K562 (cell line): ENCODE data around the gene TMEM217. TPM values are rescaled to one million over a fixed set of nuclear protein-coding genes. Genes with fewer than 3 reads are reported as not detected.
A peak's percentile ranks its signal among the peaks of the same experiment; 100 is the strongest.

Experiments used
- CXXC5 ChIP-seq: fragments of 250-450 bp; sonication (Bioruptor Pico); IDR thresholded peaks from 2 replicates; pipeline ENCODE4 v1.8.0; 2022; ENCODE audit warnings: inconsistent platforms, mild to moderate bottlenecking, moderate library complexity
- DACH1 ChIP-seq: fragments of 450-650 bp; IDR thresholded peaks from 2 replicates; pipeline ENCODE4 v1.6.1; 2018; ENCODE audit not compliant: partially characterized antibody
- ELK3 ChIP-seq: fragments of 450-650 bp; formaldehyde crosslinking; IDR thresholded peaks from 2 replicates; pipeline ENCODE4 v1.4.0; 2020; ENCODE audit warnings: mild to moderate bottlenecking
- FOS ChIP-seq: IDR thresholded peaks from 3 replicates; pipeline ENCODE4 v1.6.1; 2011; ENCODE audit not compliant: insufficient read length; ENCODE audit errors: extremely low read depth
- NFE2L1 ChIP-seq: fragments of 450-650 bp; IDR thresholded peaks from 2 replicates; pipeline ENCODE4 v1.6.1; 2016; ENCODE audit warnings: missing genetic modification characterization, low read depth, mild to moderate bottlenecking, missing compliant biosample characterization, moderate library complexity, borderline replicate concordance
- SPI1 ChIP-seq: IDR thresholded peaks from 2 replicates; pipeline ENCODE4 v1.6.1; 2011; ENCODE audit warnings: low read depth, low read length, control low read depth, borderline replicate concordance
- SRF ChIP-seq, 2 experiments: fragments of 250-450, 450-650 bp in 1 of 2; sonication (Bioruptor Pico) in 1 of 2; sonication (generic) in 1 of 2; formaldehyde crosslinking; IDR thresholded peaks; 2 replicates each; pipeline versions ENCODE4 v1.5.0 to v1.5.1; 2020 to 2022; ENCODE audit warnings: mild to moderate bottlenecking in 1 of 2, missing genetic modification reagents in 1 of 2
- ZC3H8 ChIP-seq: fragments of 450-650 bp; IDR thresholded peaks from 2 replicates; pipeline ENCODE4 v1.6.1; 2017
- ZHX1 ChIP-seq: fragments of 150-350 bp; conservative IDR thresholded peaks from 2 replicates; pipeline ENCODE4 v1.6.1; 2014; ENCODE audit warnings: low read length
- ZNF395 ChIP-seq: fragments of 200-800 bp; sonication (Bioruptor generic); IDR thresholded peaks from 2 replicates; pipeline ENCODE4 v1.6.1; 2017; ENCODE audit warnings: missing genetic modification characterization, missing compliant biosample characterization
- ZNF407 ChIP-seq: fragments of 450-650 bp; IDR thresholded peaks from 2 replicates; pipeline ENCODE4 v1.6.1; 2016; ENCODE audit warnings: low read depth
- polyA plus RNA-seq, 8 experiments: library from polyadenylated mRNA; depleted of rRNA in 4 of 8; stranded (reverse) in 5 of 8; unstranded in 3 of 8; fragments of >200 nt; fragmentation: Nextera tagmentation in 2 of 8; fragmentation: Illumina TruSeq in 1 of 8; extraction: Ambion mirVana in 2 of 8; extraction: Trizol in 1 of 8; gene quantifications; 2 replicates each; pipeline versions ENCODE4 v1.2.1 to v1.2.3, GENCODE V29; 2011 to 2014; ENCODE audit warnings: inconsistent platforms in 1 of 8, missing spikeins in 1 of 8
- total RNA-seq, 7 experiments: library from RNA; depleted of rRNA in 6 of 7; stranded (reverse); fragments of >200 nt in 6 of 7; fragmentation: Illumina TruSeq in 2 of 7; extraction: Trizol in 2 of 7; gene quantifications; 2 replicates each; pipeline versions ENCODE4 v1.2.1 to v1.2.3, GENCODE V29; 2011 to 2021; ENCODE audit warnings: low replicate concordance in 1 of 7

TMEM217 gene
- total and polyA plus RNA-seq, 9 of the 15 experiments (the other 6 are each of a cell fraction or from before 2014, with no cell fraction given): 1.3 to 8.0 (median 1.9) TPM

- 0 out of 2 replicates have a peak, but pooled peaks have one; percentile 40 for TF ChIP-seq ZHX1
- no peak for TF ChIP-seq FOS
- TF ChIP-seq SRF (CRISPR knock-in tag; IDR thresholded peaks at IDR 0.05): no peak
- no peak for TF ChIP-seq ELK3 (CRISPR knock-in tag)
- TF ChIP-seq ZC3H8: no peak
- TF ChIP-seq CXXC5 (CRISPR knock-in tag): peak; percentile 71
- no peak for TF ChIP-seq ZNF407
- no peak for TF ChIP-seq DACH1
- no peak for TF ChIP-seq NFE2L1
- no peak; the same call in 1 of the 2 replicates for TF ChIP-seq ZNF395 (CRISPR knock-in tag)
- peak; percentile 88 for TF ChIP-seq SPI1
Observed at GRCh38 chr6:37239950-37240713, 17.8 kb downstream of the TMEM217 start (continued).
